Measurements from ENCODE around the gene KDM4B. TPM values are rescaled to one million over a fixed set of nuclear protein-coding genes. Genes with fewer than 3 reads are reported as not detected.
A peak's percentile ranks its signal among the peaks of the same experiment; 100 is the strongest.

Gene KDM4B
- total RNA-seq, 1 donor from 2014 or later: 153 TPM

DNA sequence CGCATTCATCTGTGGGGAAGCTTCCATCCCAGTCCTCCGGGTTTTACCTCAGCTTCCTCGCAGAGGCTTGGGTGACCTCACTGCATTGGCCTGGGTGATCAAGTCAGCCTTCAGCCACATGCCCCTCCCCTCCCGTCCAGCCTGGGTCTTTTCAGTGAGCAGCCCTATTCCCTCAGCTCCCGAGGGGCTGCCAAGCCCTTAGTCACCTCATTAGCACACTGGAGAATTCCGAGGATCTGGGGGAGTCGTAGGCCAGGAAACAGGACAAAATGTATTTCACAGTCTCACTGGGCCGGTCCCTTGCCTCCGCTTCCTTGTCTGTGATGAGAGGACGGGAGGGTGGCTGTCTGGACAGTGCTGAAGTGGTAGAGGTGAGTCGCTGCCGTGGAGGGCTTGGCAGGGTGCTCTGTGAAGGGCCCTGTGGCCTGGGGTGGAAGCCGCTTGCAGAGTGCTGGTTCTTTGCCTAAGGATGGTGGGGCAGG is 19.9 kb downstream of the KDM4B start:
- Mint-ChIP-seq H3K27ac (ENCODE audit: unreplicated experiment) (peak overlapping the region; percentile 78), H3K9me3 (ENCODE audit: unreplicated experiment) (peaks cover 7% of the 10 kb centered on the region), H3K4me1 (ENCODE audit: low read depth, unreplicated experiment) (peaks cover 63% of the 10 kb centered on the region), H3K36me3 (ENCODE audit: unreplicated experiment) (no peaks in the 10 kb centered on the region), H3K27me3 (ENCODE audit: unreplicated experiment) (peaks cover 11% of the 10 kb centered on the region), H3K4me3 (ENCODE audit: unreplicated experiment) (peak overlapping the region; percentile 68)
- DNase-seq: peak; percentile 77
- TF ChIP-seq CTCF (IDR thresholded peaks at IDR 0.05; ENCODE audit: partially characterized antibody, unreplicated experiment): no peak

DNA sequence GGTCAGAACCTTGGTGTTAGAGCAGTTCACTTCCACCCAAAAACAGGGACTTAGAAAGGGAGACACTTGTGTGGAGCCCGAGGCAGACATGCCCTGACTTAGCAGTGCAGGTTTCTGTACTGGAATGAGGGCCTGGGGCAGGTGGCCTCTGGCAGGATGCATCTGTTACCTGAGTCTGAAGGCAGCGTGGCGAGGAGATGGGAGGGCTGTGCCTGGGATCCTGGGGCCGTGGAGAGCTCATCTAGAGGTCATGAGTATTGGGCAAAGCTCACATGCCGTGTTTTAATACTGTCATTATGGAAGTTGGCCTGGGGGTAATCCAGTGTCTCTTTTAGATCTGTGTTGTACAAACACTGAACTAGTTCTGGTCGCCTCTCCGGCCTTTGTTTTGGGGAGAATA is 21.4 kb downstream of the KDM4B start:
- H3K27ac Mint-ChIP-seq (ENCODE audit: unreplicated experiment): peak overlapping the region; percentile 74

GRCh38 chr19:4991538-4991937 is 22.6 kb downstream of the KDM4B start:
- Mint-ChIP-seq H3K36me3 (ENCODE audit: unreplicated experiment) (no peaks in the 10 kb centered on the region), H3K27me3 (ENCODE audit: unreplicated experiment) (peaks cover 5% of the 10 kb centered on the region), H3K4me3 (ENCODE audit: unreplicated experiment) (peak overlapping the region; percentile 46), H3K9me3 (ENCODE audit: unreplicated experiment) (peaks cover 7% of the 10 kb centered on the region), H3K27ac (ENCODE audit: unreplicated experiment) (peak overlapping the region; percentile 85), H3K4me1 (ENCODE audit: low read depth, unreplicated experiment) (peaks cover 45% of the 10 kb centered on the region)
- TF ChIP-seq CTCF (IDR thresholded peaks at IDR 0.05; ENCODE audit: partially characterized antibody, unreplicated experiment): no peak
- DNase-seq: no peak

More for the DNA sequence above, 21.4 kb downstream of the KDM4B start:
- Mint-ChIP-seq H3K9me3 (ENCODE audit: unreplicated experiment) (peaks cover 7% of the 10 kb centered on the region), H3K4me3 (ENCODE audit: unreplicated experiment) (no peak overlapping the region), H3K36me3 (ENCODE audit: unreplicated experiment) (no peaks in the 10 kb centered on the region), H3K27me3 (ENCODE audit: unreplicated experiment) (peaks cover 6% of the 10 kb centered on the region), H3K4me1 (ENCODE audit: low read depth, unreplicated experiment) (peaks cover 55% of the 10 kb centered on the region)
- no peak for DNase-seq
- no peak for TF ChIP-seq CTCF (IDR thresholded peaks at IDR 0.05; ENCODE audit: partially characterized antibody, unreplicated experiment)

DNA sequence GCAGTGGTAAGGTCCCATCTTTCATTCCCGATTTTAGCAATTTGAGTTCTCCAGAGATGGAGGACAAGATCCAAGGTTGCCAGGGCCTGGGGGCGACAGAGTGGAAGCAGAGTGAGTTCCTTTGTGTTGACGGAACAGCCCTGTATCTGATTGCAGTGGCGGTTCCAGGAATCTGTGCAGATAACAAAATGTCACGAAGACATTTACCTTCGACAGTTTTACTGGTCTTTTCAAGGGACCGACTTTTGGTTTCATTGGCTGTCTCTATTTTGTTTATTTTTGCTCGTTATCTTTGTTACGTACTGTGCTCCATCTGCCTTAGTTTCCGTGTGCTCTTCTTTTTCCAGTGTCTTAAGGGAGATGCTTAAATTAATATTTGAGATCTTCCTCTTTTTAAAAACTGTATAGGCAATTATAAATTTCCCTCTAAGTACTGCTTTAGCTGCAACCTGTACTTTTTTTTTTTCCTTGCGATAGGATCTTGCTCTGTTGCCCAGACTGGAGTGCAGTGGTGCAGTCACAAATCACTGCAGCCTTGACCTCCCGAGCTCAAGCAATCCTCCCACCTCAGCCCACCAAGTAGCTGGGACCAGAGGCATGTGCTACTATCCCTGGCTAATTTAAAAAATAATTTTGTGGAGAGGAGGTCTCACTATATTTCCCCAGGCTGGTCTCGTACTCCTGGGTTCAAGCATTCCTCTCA is 23.2 kb downstream of the KDM4B start:
- no peak for TF ChIP-seq CTCF (IDR thresholded peaks at IDR 0.05; ENCODE audit: partially characterized antibody, unreplicated experiment)
- Mint-ChIP-seq H3K9me3 (ENCODE audit: unreplicated experiment) (peaks cover 7% of the 10 kb centered on the region), H3K4me3 (ENCODE audit: unreplicated experiment) (peak overlapping the region; percentile 46), H3K27ac (ENCODE audit: unreplicated experiment) (peak overlapping the region; percentile 85), H3K4me1 (ENCODE audit: low read depth, unreplicated experiment) (peaks cover 44% of the 10 kb centered on the region), H3K27me3 (ENCODE audit: unreplicated experiment) (peaks cover 5% of the 10 kb centered on the region), H3K36me3 (ENCODE audit: unreplicated experiment) (no peaks in the 10 kb centered on the region)
- no peak for DNase-seq

DNA sequence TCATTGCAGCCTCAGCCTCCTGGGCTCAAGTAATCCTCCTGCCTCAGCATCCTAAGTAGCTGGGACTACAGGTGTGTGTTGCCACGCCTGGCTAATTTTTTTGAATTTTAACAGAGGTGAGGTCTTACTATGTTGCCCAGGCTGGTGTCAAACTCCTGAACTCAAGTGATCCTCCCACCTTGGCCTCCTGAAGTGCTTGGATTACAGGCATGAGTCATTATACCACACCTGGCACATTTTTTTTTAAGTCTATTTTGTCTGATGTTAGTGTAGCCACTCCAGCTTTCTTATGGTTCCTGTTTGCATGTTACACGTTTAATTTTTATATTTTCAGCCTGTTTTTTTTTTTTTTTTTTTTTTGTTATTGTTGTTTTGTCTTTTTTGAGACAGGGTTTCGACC is 24.8 kb downstream of the KDM4B start:
- H3K27ac Mint-ChIP-seq (ENCODE audit: unreplicated experiment): no peak overlapping the region
- peaks cover 3% of the 10 kb centered on the region for H3K27me3 Mint-ChIP-seq (ENCODE audit: unreplicated experiment)
- no peaks in the 10 kb centered on the region for H3K36me3 Mint-ChIP-seq (ENCODE audit: unreplicated experiment)

More for the DNA sequence above, 24.8 kb downstream of the KDM4B start:
- H3K4me3 Mint-ChIP-seq (ENCODE audit: unreplicated experiment): peak overlapping the region; percentile 15
- no peak for DNase-seq
- H3K4me1 Mint-ChIP-seq (ENCODE audit: low read depth, unreplicated experiment): peaks cover 30% of the 10 kb centered on the region
- TF ChIP-seq CTCF (IDR thresholded peaks at IDR 0.05; ENCODE audit: partially characterized antibody, unreplicated experiment): no peak
- peaks cover 6% of the 10 kb centered on the region for H3K9me3 Mint-ChIP-seq (ENCODE audit: unreplicated experiment)

Data from glutamatergic neuron (in vitro differentiated cells).